Liver (tissue), 9 donors: Measurements from ENCODE around the gene THBS3. TPM values are rescaled to one million over a fixed set of nuclear protein-coding genes. Genes with fewer than 3 reads are reported as not detected.
A peak's percentile ranks its signal among the peaks of the same experiment; 100 is the strongest.

Experiments used
- DNase-seq: peaks from one replicate; pipeline ENCODE4 v3.0.0-alpha.2; 2017; ENCODE audit warnings: low spot score
- H3K27ac ChIP-seq, 2 donors: one replicate each; pipeline ENCODE4 v1.7.0; 2013; ENCODE audit warnings: inconsistent platforms in 2 of 2, low read length in 2 of 2, control low read depth in 1 of 2, low read depth in 1 of 2, mild to moderate bottlenecking in 1 of 2
- H3K27me3 ChIP-seq, 4 donors: one replicate each; pipeline versions ENCODE4 v1.6.1 to v1.7.0; 2013; ENCODE audit warnings: low read length in 3 of 4, inconsistent platforms in 1 of 4, mild to moderate bottlenecking in 1 of 4, moderate library complexity in 1 of 4; ENCODE audit not compliant: control insufficient read depth in 4 of 4, insufficient read depth in 4 of 4
- H3K36me3 ChIP-seq, 4 donors: one replicate each; pipeline versions ENCODE4 v1.6.1 to v1.7.0; 2013; ENCODE audit warnings: low read length in 3 of 4, mild to moderate bottlenecking in 3 of 4, low read depth in 1 of 4, moderate library complexity in 1 of 4; ENCODE audit not compliant: control insufficient read depth in 4 of 4, insufficient read depth in 3 of 4
- H3K4me1 ChIP-seq, 4 donors: one replicate each; pipeline versions ENCODE4 v1.6.1 to v1.7.0; 2013; ENCODE audit warnings: low read length in 3 of 4, mild to moderate bottlenecking in 3 of 4, moderate library complexity in 1 of 4; ENCODE audit not compliant: control insufficient read depth in 4 of 4, insufficient read depth in 4 of 4
- H3K4me3 ChIP-seq, 3 donors: one replicate each; pipeline versions ENCODE4 v1.6.1 to v1.7.0; 2013; ENCODE audit warnings: low read length in 3 of 3, control low read depth in 1 of 3, low read depth in 1 of 3, mild to moderate bottlenecking in 1 of 3
- H3K9ac ChIP-seq, 2 donors: one replicate each; pipeline ENCODE4 v1.7.0; 2013; ENCODE audit warnings: low read length in 2 of 2, mild to moderate bottlenecking in 2 of 2, moderate library complexity in 2 of 2, control low read depth in 1 of 2, low read depth in 1 of 2
- H3K9me3 ChIP-seq, 4 donors: one replicate each; pipeline versions ENCODE4 v1.6.1 to v1.7.0; 2013; ENCODE audit warnings: low read length in 3 of 4; ENCODE audit not compliant: control insufficient read depth in 4 of 4
- EGR1 ChIP-seq, 2 donors: IDR thresholded peaks; 2 replicates each; pipeline ENCODE4 v1.6.1; 2016 to 2018; ENCODE audit warnings: antibody characterized with exemption in 2 of 2, low read depth in 2 of 2
- FOXA1 ChIP-seq: IDR thresholded peaks from 2 replicates; pipeline ENCODE4 v1.6.1; 2016; ENCODE audit warnings: antibody characterized with exemption
- FOXA2 ChIP-seq: IDR thresholded peaks from 2 replicates; pipeline ENCODE4 v1.6.1; 2016; ENCODE audit warnings: antibody characterized with exemption
- GABPA ChIP-seq, 2 donors: IDR thresholded peaks in 1 of 2; conservative IDR thresholded peaks in 1 of 2; 2 replicates each; pipeline ENCODE4 v1.6.1; 2016; ENCODE audit warnings: antibody characterized with exemption in 2 of 2, mild to moderate bottlenecking in 1 of 2, moderate library complexity in 1 of 2
- HNF4A ChIP-seq, 2 donors: conservative IDR thresholded peaks; 2 replicates each; pipeline ENCODE4 v1.6.1; 2016; ENCODE audit warnings: antibody characterized with exemption in 2 of 2, mild to moderate bottlenecking in 2 of 2
- HNF4G ChIP-seq: IDR thresholded peaks from 2 replicates; pipeline ENCODE4 v1.6.1; 2016; ENCODE audit warnings: antibody characterized with exemption
- JUND ChIP-seq, 2 donors: IDR thresholded peaks; 2 replicates each; pipeline ENCODE4 v1.6.1; 2016; ENCODE audit warnings: antibody characterized with exemption in 2 of 2
- NR2F2 ChIP-seq: IDR thresholded peaks from 2 replicates; pipeline ENCODE4 v1.6.1; 2016; ENCODE audit warnings: antibody characterized with exemption
- RAD21 ChIP-seq, 2 donors: IDR thresholded peaks; 2 replicates each; pipeline ENCODE4 v1.6.1; 2016; ENCODE audit warnings: antibody characterized with exemption in 2 of 2, mild to moderate bottlenecking in 2 of 2
- RXRA ChIP-seq, 2 donors: IDR thresholded peaks; 2 replicates each; pipeline ENCODE4 v1.6.1; 2017 to 2018; ENCODE audit warnings: antibody characterized with exemption in 2 of 2, mild to moderate bottlenecking in 1 of 2
- SP1 ChIP-seq: IDR thresholded peaks from 2 replicates; pipeline ENCODE4 v1.6.1; 2018; ENCODE audit warnings: antibody characterized with exemption, mild to moderate bottlenecking
- TAF1 ChIP-seq: conservative IDR thresholded peaks from 2 replicates; pipeline ENCODE4 v1.6.1; 2016; ENCODE audit warnings: antibody characterized with exemption, mild to moderate bottlenecking
- YY1 ChIP-seq: IDR thresholded peaks from 2 replicates; pipeline ENCODE4 v1.6.1; 2016; ENCODE audit warnings: antibody characterized with exemption, mild to moderate bottlenecking
- WGBS: extraction: QIAGEN DNeasy Blood & Tissue Kit; methylation state at CpG from one replicate; pipeline ENCODE4 v1.1.7; 2013; 5-methylcytosine and 5-hydroxymethylcytosine counted together
- polyA plus RNA-seq, 2 donors: library from polyadenylated mRNA; stranded (reverse) in 1 of 2; unstranded in 1 of 2; fragments of 200-250 nt in 1 of 2; fragments of >200 nt in 1 of 2; fragmentation: Nextera tagmentation in 1 of 2; extraction: Ambion mirVana in 1 of 2; gene quantifications; one replicate each; pipeline versions ENCODE4 v1.2.1 to v1.2.3, GENCODE V29; 2013 to 2015
- total RNA-seq, 2 donors: library from RNA; depleted of rRNA; stranded (reverse); fragments of >200 nt; gene quantifications; one replicate each; pipeline ENCODE4 v1.2.3, GENCODE V29; 2014
- TF ChIP-seq, protein P1 (sequence below): IDR thresholded peaks from 2 replicates; pipeline ENCODE4 v1.6.1; 2016; ENCODE audit warnings: antibody characterized with exemption
- TF ChIP-seq, protein P2 (sequence below): IDR thresholded peaks from 2 replicates; pipeline ENCODE4 v1.6.1; 2016; ENCODE audit warnings: antibody characterized with exemption
- TF ChIP-seq, protein P3 (sequence below): IDR thresholded peaks from 2 replicates; pipeline ENCODE4 v1.6.1; 2016; ENCODE audit warnings: antibody characterized with exemption
- TF ChIP-seq, protein P4 (sequence below): fragments of 150-350 bp; IDR thresholded peaks from 2 replicates; pipeline ENCODE4 v1.5.1; 2017; ENCODE audit warnings: improper control_type of control experiment, low read depth, low read length; ENCODE audit not compliant: missing input control
- TF ChIP-seq, protein P5 (sequence below): IDR thresholded peaks from 2 replicates; pipeline ENCODE4 v1.6.1; 2016; ENCODE audit warnings: antibody characterized with exemption, mild to moderate bottlenecking
- donor health status: healthy.
- donor health status: healthy.
- donor health status: healthy.
- donor health status: healthy.
- donor health status: healthy.

Gene THBS3
- total and polyA plus RNA-seq, 4 donors = 3.1 to 6.9 (median 4.2) TPM

DNA sequence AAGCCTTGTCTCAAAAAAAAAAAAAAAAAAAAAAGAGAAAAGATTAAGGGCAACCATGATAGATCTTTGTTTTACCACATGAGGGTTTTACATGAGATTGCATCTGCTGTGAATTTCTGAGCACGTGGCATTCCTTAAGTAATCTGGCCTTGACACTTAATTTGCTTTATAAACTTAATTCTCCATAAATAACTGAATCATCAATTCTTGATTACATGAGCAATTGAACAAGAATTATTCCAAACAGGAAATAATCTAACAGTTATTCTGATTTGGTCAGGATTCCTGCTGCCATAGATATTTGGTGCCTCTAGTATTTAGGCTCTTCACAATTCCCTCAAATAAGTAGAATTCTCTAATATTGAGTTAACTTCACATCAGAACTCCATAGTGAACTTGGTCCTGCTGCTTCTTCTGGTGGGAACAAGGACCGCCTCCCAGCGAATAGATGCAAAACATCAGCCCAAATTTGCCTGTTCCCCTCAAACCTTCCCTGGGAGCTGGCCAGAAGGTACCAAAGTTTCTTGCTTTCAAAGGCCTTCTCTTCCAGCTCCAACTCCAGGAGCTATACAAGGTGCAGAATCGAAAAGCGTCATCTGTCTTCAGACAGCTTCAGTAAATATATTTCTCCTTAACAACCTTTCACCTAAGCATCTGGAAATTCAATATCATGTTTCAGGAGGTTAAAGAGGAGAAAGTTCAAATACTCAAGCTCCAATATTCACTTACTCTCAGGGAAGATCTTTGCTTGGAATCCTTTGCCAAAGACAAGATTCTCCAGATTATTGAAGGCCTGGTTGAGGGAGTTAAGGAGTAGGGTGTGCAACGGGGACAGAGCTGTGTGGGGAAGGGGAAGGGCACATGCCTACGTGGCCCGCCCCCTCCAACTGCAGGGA, 35.6 kb downstream of the THBS3 start:
- 50% methylated on average over 8 of the region's 8 CpGs for WGBS
- H3K27me3 ChIP-seq = peaks cover 0 to 3% (median 0%) of the 10 kb centered on the region in 4 donors
- H3K9ac ChIP-seq = peak overlapping the region; percentile 37 to 78
- peak overlapping the region; percentile 67 to 86 for H3K27ac ChIP-seq
- DNase-seq = peak; percentile 19
- peak overlapping the region; percentile 69 to 92 (median 92) for H3K4me3 ChIP-seq
- peaks cover 0 to 11% (median 5%) of the 10 kb centered on the region in 4 donors for H3K36me3 ChIP-seq
- H3K4me1 ChIP-seq = peaks cover 0 to 18% (median 14%) of the 10 kb centered on the region in 4 donors
- H3K9me3 ChIP-seq = no peaks in the 10 kb centered on the region
- TF ChIP-seq, protein P1, sequence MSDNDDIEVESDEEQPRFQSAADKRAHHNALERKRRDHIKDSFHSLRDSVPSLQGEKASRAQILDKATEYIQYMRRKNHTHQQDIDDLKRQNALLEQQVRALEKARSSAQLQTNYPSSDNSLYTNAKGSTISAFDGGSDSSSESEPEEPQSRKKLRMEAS = no peak
- TF ChIP-seq JUND (IDR thresholded peaks at IDR 0.05) (no peak), EGR1 (IDR thresholded peaks at IDR 0.05; ENCODE audit: low read depth in 2 of 2) (no peak), TAF1 (no peak), RXRA (IDR thresholded peaks at IDR 0.05) (no peak), FOXA2 (no peak), GABPA (IDR thresholded peaks at IDR 0.05 in 1 of 2, conservative IDR thresholded peaks at IDR 0.05 in 1 of 2) (no peak), YY1 (no peak), HNF4G (no peak), FOXA1 (no peak), SP1 (no peak), NR2F2 (no peak), HNF4A (conservative IDR thresholded peaks at IDR 0.05) (no peak), RAD21 (IDR thresholded peaks at IDR 0.05) (no peak)
- TF ChIP-seq, protein P2, sequence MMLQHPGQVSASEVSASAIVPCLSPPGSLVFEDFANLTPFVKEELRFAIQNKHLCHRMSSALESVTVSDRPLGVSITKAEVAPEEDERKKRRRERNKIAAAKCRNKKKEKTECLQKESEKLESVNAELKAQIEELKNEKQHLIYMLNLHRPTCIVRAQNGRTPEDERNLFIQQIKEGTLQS = no peak
- TF ChIP-seq, protein P3, sequence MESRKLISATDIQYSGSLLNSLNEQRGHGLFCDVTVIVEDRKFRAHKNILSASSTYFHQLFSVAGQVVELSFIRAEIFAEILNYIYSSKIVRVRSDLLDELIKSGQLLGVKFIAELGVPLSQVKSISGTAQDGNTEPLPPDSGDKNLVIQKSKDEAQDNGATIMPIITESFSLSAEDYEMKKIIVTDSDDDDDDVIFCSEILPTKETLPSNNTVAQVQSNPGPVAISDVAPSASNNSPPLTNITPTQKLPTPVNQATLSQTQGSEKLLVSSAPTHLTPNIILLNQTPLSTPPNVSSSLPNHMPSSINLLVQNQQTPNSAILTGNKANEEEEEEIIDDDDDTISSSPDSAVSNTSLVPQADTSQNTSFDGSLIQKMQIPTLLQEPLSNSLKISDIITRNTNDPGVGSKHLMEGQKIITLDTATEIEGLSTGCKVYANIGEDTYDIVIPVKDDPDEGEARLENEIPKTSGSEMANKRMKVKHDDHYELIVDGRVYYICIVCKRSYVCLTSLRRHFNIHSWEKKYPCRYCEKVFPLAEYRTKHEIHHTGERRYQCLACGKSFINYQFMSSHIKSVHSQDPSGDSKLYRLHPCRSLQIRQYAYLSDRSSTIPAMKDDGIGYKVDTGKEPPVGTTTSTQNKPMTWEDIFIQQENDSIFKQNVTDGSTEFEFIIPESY = no peak
- TF ChIP-seq, protein P4, sequence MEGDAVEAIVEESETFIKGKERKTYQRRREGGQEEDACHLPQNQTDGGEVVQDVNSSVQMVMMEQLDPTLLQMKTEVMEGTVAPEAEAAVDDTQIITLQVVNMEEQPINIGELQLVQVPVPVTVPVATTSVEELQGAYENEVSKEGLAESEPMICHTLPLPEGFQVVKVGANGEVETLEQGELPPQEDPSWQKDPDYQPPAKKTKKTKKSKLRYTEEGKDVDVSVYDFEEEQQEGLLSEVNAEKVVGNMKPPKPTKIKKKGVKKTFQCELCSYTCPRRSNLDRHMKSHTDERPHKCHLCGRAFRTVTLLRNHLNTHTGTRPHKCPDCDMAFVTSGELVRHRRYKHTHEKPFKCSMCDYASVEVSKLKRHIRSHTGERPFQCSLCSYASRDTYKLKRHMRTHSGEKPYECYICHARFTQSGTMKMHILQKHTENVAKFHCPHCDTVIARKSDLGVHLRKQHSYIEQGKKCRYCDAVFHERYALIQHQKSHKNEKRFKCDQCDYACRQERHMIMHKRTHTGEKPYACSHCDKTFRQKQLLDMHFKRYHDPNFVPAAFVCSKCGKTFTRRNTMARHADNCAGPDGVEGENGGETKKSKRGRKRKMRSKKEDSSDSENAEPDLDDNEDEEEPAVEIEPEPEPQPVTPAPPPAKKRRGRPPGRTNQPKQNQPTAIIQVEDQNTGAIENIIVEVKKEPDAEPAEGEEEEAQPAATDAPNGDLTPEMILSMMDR = no peak
- TF ChIP-seq, protein P5, sequence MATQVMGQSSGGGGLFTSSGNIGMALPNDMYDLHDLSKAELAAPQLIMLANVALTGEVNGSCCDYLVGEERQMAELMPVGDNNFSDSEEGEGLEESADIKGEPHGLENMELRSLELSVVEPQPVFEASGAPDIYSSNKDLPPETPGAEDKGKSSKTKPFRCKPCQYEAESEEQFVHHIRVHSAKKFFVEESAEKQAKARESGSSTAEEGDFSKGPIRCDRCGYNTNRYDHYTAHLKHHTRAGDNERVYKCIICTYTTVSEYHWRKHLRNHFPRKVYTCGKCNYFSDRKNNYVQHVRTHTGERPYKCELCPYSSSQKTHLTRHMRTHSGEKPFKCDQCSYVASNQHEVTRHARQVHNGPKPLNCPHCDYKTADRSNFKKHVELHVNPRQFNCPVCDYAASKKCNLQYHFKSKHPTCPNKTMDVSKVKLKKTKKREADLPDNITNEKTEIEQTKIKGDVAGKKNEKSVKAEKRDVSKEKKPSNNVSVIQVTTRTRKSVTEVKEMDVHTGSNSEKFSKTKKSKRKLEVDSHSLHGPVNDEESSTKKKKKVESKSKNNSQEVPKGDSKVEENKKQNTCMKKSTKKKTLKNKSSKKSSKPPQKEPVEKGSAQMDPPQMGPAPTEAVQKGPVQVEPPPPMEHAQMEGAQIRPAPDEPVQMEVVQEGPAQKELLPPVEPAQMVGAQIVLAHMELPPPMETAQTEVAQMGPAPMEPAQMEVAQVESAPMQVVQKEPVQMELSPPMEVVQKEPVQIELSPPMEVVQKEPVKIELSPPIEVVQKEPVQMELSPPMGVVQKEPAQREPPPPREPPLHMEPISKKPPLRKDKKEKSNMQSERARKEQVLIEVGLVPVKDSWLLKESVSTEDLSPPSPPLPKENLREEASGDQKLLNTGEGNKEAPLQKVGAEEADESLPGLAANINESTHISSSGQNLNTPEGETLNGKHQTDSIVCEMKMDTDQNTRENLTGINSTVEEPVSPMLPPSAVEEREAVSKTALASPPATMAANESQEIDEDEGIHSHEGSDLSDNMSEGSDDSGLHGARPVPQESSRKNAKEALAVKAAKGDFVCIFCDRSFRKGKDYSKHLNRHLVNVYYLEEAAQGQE = no peak
